GM23248 (cell line): Measurements from ENCODE around the gene CAMKK1. TPM values are rescaled to one million over a fixed set of nuclear protein-coding genes. Genes with fewer than 3 reads are reported as not detected.

Experiments used
- DNase-seq: peaks from one replicate; pipeline ENCODE4 v3.0.0-alpha.2; 2015
- H2AFZ ChIP-seq: fragments of 200-600 bp; sonication (generic); 2 replicates; pipeline ENCODE4 v1.6.1; 2016; ENCODE audit warnings: antibody characterized with exemption
- H3F3A ChIP-seq: fragments of 200-600 bp; sonication (generic); 2 replicates; pipeline ENCODE4 v1.6.1; 2016; ENCODE audit warnings: mild to moderate bottlenecking, antibody characterized with exemption, mixed run types; ENCODE audit not compliant: insufficient read depth
- H3K27ac ChIP-seq: fragments of 200-600 bp; sonication (generic); 2 replicates; pipeline ENCODE4 v1.5.1; 2016; ENCODE audit warnings: mild to moderate bottlenecking
- H3K27me3 ChIP-seq: fragments of 200-600 bp; sonication (generic); replicated peaks from 2 replicates; pipeline ENCODE4 v1.6.1; 2016; ENCODE audit warnings: mild to moderate bottlenecking; ENCODE audit not compliant: insufficient read depth
- H3K36me3 ChIP-seq: fragments of 200-600 bp; sonication (generic); 2 replicates; pipeline ENCODE4 v1.6.1; 2016; ENCODE audit warnings: low read depth, mild to moderate bottlenecking
- H3K4me1 ChIP-seq: fragments of 200-600 bp; sonication (generic); 2 replicates; pipeline ENCODE4 v1.6.1; 2016; ENCODE audit warnings: mild to moderate bottlenecking; ENCODE audit not compliant: insufficient read depth
- H3K4me2 ChIP-seq: fragments of 200-600 bp; sonication (generic); one replicate; pipeline ENCODE4 v1.6.1; 2016; ENCODE audit warnings: mild to moderate bottlenecking; ENCODE audit not compliant: unreplicated experiment
- H3K4me3 ChIP-seq: fragments of 200-600 bp; sonication (generic); 2 replicates; pipeline ENCODE4 v1.5.1; 2016; ENCODE audit warnings: mild to moderate bottlenecking
- H3K79me2 ChIP-seq: fragments of 200-600 bp; sonication (generic); 2 replicates; pipeline ENCODE4 v1.6.1; 2016; ENCODE audit warnings: mild to moderate bottlenecking; ENCODE audit not compliant: insufficient read depth
- H3K9ac ChIP-seq: fragments of 200-600 bp; sonication (generic); 2 replicates; pipeline ENCODE4 v1.6.1; 2016; ENCODE audit warnings: mild to moderate bottlenecking
- H3K9me2 ChIP-seq: fragments of 200-600 bp; sonication (generic); 2 replicates; pipeline ENCODE4 v1.6.1; 2016; ENCODE audit warnings: mixed run types, mild to moderate bottlenecking, moderate library complexity; ENCODE audit not compliant: insufficient read depth
- H3K9me3 ChIP-seq: fragments of 200-600 bp; sonication (generic); one replicate; pipeline ENCODE4 v1.6.1; 2017; ENCODE audit warnings: low read depth
- H4K20me1 ChIP-seq: fragments of 200-600 bp; sonication (generic); 2 replicates; pipeline ENCODE4 v1.6.0; 2016; ENCODE audit not compliant: insufficient read depth
- EZH2 ChIP-seq: fragments of 200-600 bp; sonication (generic); IDR thresholded peaks from 2 replicates; pipeline ENCODE4 v1.6.1; 2018; ENCODE audit warnings: antibody characterized with exemption, mild to moderate bottlenecking; ENCODE audit not compliant: insufficient read depth, poor library complexity, severe bottlenecking
- EZH2phosphoT487 ChIP-seq: fragments of 200-600 bp; sonication (generic); IDR thresholded peaks from 2 replicates; pipeline ENCODE4 v1.6.1; 2018; ENCODE audit warnings: antibody characterized with exemption, moderate library complexity, mild to moderate bottlenecking, low read depth; ENCODE audit not compliant: insufficient read depth
- WGBS, 2 experiments: methylation state at CpG; one replicate each; pipeline ENCODE4 v1.1.6; 2015 to 2017; ENCODE audit warnings: low lambda C conversion rate in 2 of 2, low coverage in 1 of 2; ENCODE audit errors: missing lambda C conversion rate in 2 of 2; 5-methylcytosine and 5-hydroxymethylcytosine counted together
- in situ Hi-C: fragments of 300-500 bp; cut with MboI; formaldehyde crosslinking; loops from 2 replicates; pipeline ENCODE4 v1.15.0; 2020
- polyA plus RNA-seq: library from polyadenylated mRNA; unstranded; fragments of >200 nt; fragmentation: Nextera tagmentation; extraction: Ambion mirVana; gene quantifications from 2 replicates; pipeline ENCODE4 v1.2.1, GENCODE V29; 2016
- total RNA-seq: library from RNA; depleted of rRNA; stranded (reverse); fragments of >200 nt; shearing (Covaris generic); gene quantifications from 2 replicates; pipeline ENCODE4 v1.2.3, GENCODE V29; 2014

CAMKK1 gene
- total and polyA plus RNA-seq, 2 experiments from 2014 or later, result 4.0 to 4.5 TPM

DNA sequence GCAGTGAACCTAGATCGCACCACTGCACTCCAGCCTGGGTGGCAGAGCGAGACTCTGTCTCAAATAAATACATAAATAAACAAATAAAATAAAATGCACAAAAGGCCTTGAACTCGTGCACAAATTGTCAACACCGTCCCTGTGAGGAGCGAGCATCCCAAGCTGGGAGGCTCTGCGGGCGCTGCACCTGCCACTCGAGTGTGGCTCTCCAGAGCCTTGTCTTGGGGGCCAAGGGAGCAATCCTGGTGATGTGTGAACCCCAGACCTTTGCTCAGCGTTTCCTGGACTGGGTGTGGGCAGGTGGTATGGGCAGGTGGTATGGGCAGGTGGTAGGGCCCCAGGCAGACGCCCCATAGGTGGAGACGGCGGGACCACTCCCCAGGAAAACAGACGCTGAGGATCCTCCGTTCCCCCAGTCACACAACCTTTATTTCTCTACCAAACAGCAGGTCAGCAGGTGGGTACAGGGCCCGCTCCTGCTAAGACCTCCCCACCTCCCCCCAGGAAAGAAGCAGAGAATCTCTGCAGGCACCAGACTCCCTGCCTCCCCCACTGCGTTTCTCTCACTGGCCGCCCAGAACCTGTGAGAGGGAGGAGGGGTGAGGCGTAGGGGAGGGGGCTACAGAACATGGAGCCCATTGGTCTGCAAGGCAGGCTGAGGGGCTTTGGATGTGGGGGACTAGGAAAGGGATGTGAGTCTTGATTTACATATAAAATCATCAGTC, 30.8 kb upstream of the CAMKK1 start:
- in situ Hi-C loops, result no loop called here
- no peak for DNase-seq
- Histone ChIP-seq H3K9ac (no peak overlapping the region), H3K79me2 (no peaks in the 10 kb centered on the region), H3K27ac (no peak overlapping the region), H3K4me1 (no peaks in the 10 kb centered on the region), H3F3A (no peaks in the 10 kb centered on the region), H2AFZ (no peak overlapping the region), H3K9me3 (no peaks in the 10 kb centered on the region), H3K9me2 (no peaks in the 10 kb centered on the region), H3K36me3 (no peaks in the 10 kb centered on the region), H4K20me1 (no peaks in the 10 kb centered on the region), H3K4me2 (no peak overlapping the region), H3K27me3 (no peaks in the 10 kb centered on the region), H3K4me3 (no peak overlapping the region)
- no peak for TF ChIP-seq EZH2phosphoT487
- TF ChIP-seq EZH2, result no peak
- 65 to 67% methylated on average over 16 to 18 of the region's 18 CpGs for WGBS, 2 experiments

DNA sequence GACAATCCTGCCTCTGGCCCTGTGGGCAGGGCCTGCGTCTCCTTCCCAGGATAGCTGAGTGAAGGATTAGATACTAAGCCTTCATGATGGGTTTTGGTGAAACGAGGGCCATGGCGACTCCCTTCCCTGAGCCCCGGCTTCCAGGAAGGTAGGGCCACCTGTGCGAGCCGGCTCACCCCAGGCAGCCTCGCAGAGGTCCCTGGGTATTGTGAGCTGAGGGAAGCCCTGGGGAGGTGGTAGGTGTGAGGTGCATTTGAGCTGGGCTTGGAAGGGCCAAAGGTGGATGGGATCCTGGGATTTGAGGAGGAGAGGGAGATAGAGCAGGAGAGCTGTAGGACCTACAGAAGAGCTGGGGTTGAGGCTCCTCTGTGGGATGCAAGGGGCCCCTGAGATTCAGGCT, 29.9 kb upstream of the CAMKK1 start:
- H3K36me3 ChIP-seq, result no peaks in the 10 kb centered on the region
- DNase-seq, result no peak
- no peaks in the 10 kb centered on the region for H3K27me3 ChIP-seq
- in situ Hi-C loops, result no loop called here
- no peaks in the 10 kb centered on the region for H3K9me3 ChIP-seq
- no peaks in the 10 kb centered on the region for H3K79me2 ChIP-seq
- no peak overlapping the region for H3K27ac ChIP-seq
- H3K4me1 ChIP-seq, result no peaks in the 10 kb centered on the region
- H4K20me1 ChIP-seq, result no peaks in the 10 kb centered on the region
- no peak overlapping the region for H3K4me2 ChIP-seq
- H3F3A ChIP-seq, result no peaks in the 10 kb centered on the region
- WGBS, 2 experiments, result 89% methylated on average over 7 of the region's 7 CpGs
- H3K9me2 ChIP-seq, result no peaks in the 10 kb centered on the region
- no peak overlapping the region for H2AFZ ChIP-seq
- H3K9ac ChIP-seq, result no peak overlapping the region
- H3K4me3 ChIP-seq, result no peak overlapping the region
- TF ChIP-seq EZH2 (no peak), EZH2phosphoT487 (no peak)

DNA sequence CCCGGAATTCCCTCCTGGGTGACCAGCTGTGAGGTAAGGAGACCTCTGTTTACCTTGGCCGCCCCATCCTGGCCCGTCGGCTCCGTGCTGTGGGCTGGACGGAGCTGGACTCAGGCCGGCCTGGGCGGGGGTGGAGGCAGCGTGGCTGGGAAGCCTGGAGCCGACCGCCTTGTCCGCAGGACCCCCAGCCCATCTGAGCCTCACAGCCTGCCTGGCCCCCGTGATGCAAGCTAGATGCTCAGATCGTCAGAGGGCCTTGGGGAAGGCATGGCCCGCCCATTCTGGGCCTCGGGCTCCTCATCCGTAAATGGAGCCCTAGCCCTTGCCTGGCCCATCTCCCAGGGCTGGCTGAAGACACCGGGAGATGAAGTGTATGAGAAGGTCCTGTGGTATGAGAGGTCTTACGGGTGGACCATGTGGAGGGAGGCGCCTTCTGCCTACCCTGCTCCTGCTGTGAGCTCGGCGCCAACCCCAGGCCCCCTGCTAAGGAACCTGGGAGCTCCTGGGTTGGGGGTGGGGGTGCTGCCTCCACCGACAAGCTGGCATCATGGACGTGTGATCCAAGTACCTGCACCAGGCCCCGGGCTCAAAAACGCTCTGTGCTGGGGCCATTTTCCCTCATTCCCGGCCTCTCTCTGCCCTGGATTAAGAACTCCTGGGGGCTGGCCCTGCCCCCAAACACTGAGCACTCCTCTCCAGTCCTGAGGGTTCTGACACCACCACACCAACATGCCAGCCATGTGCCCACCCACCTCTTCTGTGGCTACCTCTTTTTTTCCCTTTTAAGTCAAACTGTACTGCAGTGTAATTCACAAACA, 28.9 kb upstream of the CAMKK1 start:
- no peak overlapping the region for H3K27ac ChIP-seq
- H3K27me3 ChIP-seq, result no peaks in the 10 kb centered on the region
- no peak overlapping the region for H3K9ac ChIP-seq
- H3K4me3 ChIP-seq, result no peak overlapping the region
- no peak for TF ChIP-seq EZH2
- no peak for TF ChIP-seq EZH2phosphoT487
- H3K4me1 ChIP-seq, result no peaks in the 10 kb centered on the region
- no peaks in the 10 kb centered on the region for H3K9me2 ChIP-seq
- H3K9me3 ChIP-seq, result no peaks in the 10 kb centered on the region
- no peak for DNase-seq
- H2AFZ ChIP-seq, result no peak overlapping the region
- WGBS, 2 experiments, result 71 to 72% methylated on average over 26 to 27 of the region's 27 CpGs
- no peak overlapping the region for H3K4me2 ChIP-seq
- H4K20me1 ChIP-seq, result no peaks in the 10 kb centered on the region
- H3K79me2 ChIP-seq, result no peaks in the 10 kb centered on the region
- H3K36me3 ChIP-seq, result no peaks in the 10 kb centered on the region
- H3F3A ChIP-seq, result no peaks in the 10 kb centered on the region
- in situ Hi-C loops, result no loop called here

DNA sequence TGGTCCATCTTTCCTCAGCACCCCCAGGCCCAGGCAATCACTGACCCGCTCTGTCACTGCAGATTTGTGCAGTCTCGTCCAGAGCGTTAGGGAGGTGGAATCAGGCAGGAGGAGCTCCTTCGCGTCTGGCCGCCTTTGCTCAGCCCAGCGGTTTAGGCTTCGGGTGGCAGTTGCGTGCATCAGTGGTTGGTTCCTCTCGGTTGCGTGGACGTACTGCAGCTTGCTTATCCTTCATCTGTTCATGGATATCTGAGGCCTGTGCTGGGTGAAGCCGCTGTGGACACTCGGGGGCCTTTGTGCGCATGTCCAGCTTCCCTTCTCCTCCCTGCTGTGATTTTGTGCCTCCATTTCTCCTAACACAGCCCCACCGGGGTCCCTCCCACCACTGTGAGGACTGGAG, 28.2 kb upstream of the CAMKK1 start:
- H3K9me3 ChIP-seq, result no peaks in the 10 kb centered on the region
- H3K4me3 ChIP-seq, result no peak overlapping the region
- no peaks in the 10 kb centered on the region for H3K9me2 ChIP-seq
- no peak overlapping the region for H3K27ac ChIP-seq
- no peaks in the 10 kb centered on the region for H4K20me1 ChIP-seq
- no peak overlapping the region for H2AFZ ChIP-seq
- H3K9ac ChIP-seq, result no peak overlapping the region
- 76 to 79% methylated on average over 15 to 16 of the region's 16 CpGs for WGBS, 2 experiments
- no peaks in the 10 kb centered on the region for H3K79me2 ChIP-seq
- no peaks in the 10 kb centered on the region for H3K27me3 ChIP-seq
- no peak for TF ChIP-seq EZH2
- TF ChIP-seq EZH2phosphoT487, result no peak
- no peak for DNase-seq
- H3F3A ChIP-seq, result no peaks in the 10 kb centered on the region
- in situ Hi-C loops, result no loop called here
- H3K36me3 ChIP-seq, result no peaks in the 10 kb centered on the region
- H3K4me1 ChIP-seq, result no peaks in the 10 kb centered on the region
- H3K4me2 ChIP-seq, result no peak overlapping the region
